Duodenal mucosa (tissue), 2 donors: ENCODE measurements around the gene FBXL15.

Experiments
- H3K27ac ChIP-seq: one replicate; pipeline ENCODE4 v1.7.0; 2013; ENCODE audit warnings: low read depth, low read length
- H3K27me3 ChIP-seq, 2 donors: one replicate each; pipeline ENCODE4 v1.7.0; 2013; ENCODE audit warnings: low read length in 2 of 2, control low read depth in 1 of 2; ENCODE audit not compliant: insufficient read depth in 2 of 2, control insufficient read depth in 1 of 2
- H3K36me3 ChIP-seq, 2 donors: one replicate each; pipeline ENCODE4 v1.7.0; 2013; ENCODE audit warnings: low read length in 2 of 2, control low read depth in 1 of 2; ENCODE audit not compliant: insufficient read depth in 2 of 2, control insufficient read depth in 1 of 2
- H3K4me1 ChIP-seq, 2 donors: one replicate each; pipeline ENCODE4 v1.7.0; 2013; ENCODE audit warnings: low read length in 2 of 2, control low read depth in 1 of 2; ENCODE audit not compliant: insufficient read depth in 2 of 2, control insufficient read depth in 1 of 2
- H3K4me3 ChIP-seq, 2 donors: one replicate each; pipeline ENCODE4 v1.7.0; 2013; ENCODE audit warnings: low read length in 2 of 2, low read depth in 1 of 2
- H3K9ac ChIP-seq, 2 donors: one replicate each; pipeline ENCODE4 v1.7.0; 2013; ENCODE audit warnings: low read length in 2 of 2, low read depth in 1 of 2
- H3K9me3 ChIP-seq, 2 donors: one replicate each; pipeline ENCODE4 v1.7.0; 2013; ENCODE audit warnings: low read length in 2 of 2, control low read depth in 1 of 2; ENCODE audit not compliant: control insufficient read depth in 1 of 2

FBXL15 gene

DNA sequence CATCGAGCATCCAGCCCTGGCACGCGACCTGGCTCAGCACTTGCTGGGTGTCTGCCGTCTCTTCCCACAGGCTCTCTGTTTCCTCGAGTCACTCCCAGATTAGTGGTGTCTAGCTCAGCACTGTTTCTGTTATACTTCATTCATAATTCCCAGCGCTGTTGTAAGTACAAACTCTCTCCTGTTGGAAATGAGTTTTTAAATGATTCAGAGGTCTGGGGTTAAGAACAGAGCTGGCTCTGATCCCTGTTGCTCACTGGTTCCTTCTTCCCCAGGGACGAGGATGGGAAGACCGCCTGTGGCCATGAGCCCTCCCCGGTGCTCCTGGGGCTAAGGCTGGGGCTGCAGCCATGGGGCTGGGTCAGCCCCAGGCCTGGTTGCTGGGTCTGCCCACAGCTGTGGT lies 48.0 kb downstream of the FBXL15 start:
- Histone ChIP-seq H3K9ac (no peak overlapping the region), H3K27me3 (no peaks in the 10 kb centered on the region), H3K4me1 (peaks cover 2 to 8% of the 10 kb centered on the region in 2 donors), H3K9me3 (no peaks in the 10 kb centered on the region), H3K4me3 (no peak overlapping the region), H3K27ac (no peak overlapping the region), H3K36me3 (peaks cover 0 to under 1% of the 10 kb centered on the region in 2 donors)

DNA sequence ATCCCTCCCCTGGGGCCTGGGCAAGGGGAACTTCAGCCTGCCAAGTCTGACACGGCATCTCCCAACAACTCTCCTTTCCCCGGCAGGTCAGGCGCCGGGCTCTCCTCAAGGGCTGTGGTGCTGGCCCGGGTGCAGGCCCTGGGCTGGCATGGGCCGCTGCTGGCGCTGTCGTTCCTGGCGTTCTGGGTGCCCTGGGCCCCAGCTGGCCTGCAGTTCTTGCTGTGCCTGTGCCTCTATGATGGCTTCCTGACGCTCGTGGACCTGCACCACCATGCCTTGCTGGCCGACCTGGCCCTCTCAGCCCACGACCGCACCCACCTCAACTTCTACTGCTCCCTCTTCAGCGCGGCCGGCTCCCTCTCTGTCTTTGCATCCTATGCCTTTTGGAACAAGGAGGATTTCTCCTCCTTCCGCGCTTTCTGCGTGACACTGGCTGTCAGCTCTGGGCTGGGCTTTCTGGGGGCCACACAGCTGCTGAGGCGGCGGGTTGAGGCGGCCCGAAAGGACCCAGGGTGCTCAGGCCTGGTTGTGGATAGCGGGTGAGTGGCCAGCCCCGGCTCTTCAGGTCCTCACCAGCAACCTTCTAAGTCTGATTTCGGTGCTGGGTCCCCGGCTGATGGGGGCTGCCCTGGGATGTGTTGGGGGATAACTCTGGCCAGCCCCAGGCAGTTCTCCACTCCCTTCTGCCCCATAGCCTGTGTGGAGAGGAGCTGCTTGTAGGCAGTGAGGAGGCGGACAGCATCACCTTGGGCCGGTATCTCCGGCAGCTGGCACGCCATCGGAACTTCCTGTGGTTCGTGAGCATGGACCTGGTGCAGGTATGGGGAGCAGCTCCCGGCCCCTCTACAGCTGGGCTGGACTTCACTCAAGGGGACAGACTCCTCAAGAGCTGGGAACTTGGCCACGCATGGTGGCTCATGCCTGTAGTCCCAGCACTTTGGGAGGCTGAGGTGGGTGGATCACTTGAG lies 50.2 kb downstream of the FBXL15 start:
- H3K9ac ChIP-seq, result no peak overlapping the region
- no peak overlapping the region for H3K27ac ChIP-seq
- peaks cover 0 to 6% of the 10 kb centered on the region in 2 donors for H3K4me1 ChIP-seq
- H3K4me3 ChIP-seq, result no peak overlapping the region
- peaks cover 0 to 4% of the 10 kb centered on the region in 2 donors for H3K36me3 ChIP-seq
- H3K9me3 ChIP-seq, result no peaks in the 10 kb centered on the region
- no peaks in the 10 kb centered on the region for H3K27me3 ChIP-seq
